HG02885 (cell line): ENCODE data around the gene HMGN3.

ENCODE experiments used
- ATAC-seq: cut with Tn5 transposase; IDR thresholded peaks from one replicate; pipeline ENCODE4 v1.9.1; 2021; ENCODE audit warnings: mild to moderate bottlenecking; ENCODE audit not compliant: unreplicated experiment, poor library complexity

HMGN3 gene

DNA sequence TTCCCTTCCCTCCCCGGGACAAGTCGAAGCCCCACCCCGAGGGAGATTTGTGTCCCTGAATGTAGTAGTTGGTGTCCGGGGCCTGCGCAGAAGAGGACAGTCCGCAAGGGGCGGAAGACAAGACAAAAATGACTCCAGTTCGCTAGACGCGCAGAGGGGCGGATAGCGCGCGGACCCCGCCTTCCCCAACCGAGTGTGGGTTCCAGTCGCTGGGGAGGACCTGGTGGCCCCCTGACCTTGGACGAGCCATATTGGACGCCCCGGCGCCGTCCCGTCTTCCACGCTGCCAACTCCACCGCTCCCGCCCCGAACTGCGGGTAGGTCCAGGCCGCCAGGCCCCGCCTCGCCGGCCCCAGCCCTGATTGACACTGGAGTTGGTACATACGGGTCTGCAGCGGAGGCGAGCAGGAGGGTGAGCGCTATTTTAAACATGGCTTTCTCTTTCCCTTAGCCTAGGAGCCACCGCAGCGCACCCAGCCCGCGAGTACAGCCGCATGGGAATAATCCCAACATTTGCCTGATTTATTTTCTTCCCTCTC, 802 bp downstream of the HMGN3 start:
- ATAC-seq = peak; percentile 71

DNA sequence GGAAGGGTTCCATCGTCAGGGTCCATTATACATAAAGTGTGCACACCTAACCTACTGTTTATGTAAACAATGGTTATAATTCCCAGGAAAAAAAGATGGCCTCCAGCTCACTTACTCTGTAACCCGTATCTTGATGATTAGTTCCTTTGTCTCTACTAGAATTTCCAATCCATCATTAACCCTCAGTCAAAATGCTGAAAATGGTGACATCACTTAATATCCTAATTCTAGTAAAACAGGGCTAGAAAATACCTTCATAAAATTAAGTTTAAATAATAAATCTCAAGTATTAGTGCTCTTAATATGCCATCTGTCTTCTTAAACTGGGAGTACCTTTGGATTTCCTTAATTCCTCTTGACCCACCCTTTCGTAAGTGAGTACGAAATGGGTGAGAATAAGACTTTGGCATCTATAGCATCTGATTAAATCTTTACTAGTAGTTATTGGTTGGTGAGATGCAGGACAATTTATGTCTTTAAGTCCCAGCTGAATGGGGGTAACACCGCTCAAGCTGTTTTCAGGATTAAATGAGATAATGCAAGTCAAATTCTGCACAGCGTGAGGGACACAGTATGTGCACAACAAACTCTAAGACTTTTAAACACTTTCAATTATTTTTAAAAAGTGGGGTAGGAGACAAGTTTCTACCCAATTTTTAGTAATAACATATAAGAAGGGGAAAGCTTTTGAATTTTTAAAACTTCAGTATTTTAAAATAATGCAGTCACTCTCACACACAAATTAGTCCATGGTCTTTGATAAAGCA, 1.6 kb downstream of the HMGN3 start:
- ATAC-seq = no peak

DNA sequence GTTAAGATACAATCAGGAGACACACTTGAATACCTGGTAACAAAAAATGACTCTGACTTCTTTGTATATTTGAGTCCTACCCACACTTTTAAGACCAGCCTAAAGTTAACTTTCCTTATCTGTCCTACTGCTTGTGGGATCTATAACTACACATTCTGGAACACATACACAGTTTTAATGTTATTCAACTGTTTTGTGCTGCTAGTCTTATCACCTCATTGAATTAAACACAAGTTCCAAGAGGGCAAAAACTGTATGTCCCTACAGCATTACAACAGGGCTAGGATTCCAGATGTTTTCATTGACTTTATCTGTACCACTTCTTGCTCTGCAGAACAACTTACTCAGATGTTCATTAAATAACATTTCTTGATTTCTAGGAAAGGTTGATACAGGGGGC, 2.8 kb downstream of the HMGN3 start:
- no peak for ATAC-seq

DNA sequence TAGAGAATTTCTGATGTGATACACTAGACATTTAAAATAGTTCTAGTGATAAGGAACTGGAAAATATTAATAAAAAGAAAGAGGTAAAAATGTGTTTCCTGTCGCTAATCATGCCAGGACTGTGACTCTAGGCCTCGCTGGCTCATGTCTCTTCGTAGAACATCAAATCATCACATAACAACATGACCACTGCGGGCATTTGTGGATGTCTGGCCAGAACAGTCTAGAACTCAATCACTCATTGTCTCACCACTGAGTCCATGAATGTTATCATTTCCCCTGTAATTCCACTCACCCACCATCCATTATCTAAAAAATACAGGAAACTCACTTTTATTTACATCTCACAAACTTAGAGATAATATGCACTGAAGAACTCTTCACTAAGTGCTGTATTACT, 3.4 kb downstream of the HMGN3 start:
- no peak for ATAC-seq

DNA sequence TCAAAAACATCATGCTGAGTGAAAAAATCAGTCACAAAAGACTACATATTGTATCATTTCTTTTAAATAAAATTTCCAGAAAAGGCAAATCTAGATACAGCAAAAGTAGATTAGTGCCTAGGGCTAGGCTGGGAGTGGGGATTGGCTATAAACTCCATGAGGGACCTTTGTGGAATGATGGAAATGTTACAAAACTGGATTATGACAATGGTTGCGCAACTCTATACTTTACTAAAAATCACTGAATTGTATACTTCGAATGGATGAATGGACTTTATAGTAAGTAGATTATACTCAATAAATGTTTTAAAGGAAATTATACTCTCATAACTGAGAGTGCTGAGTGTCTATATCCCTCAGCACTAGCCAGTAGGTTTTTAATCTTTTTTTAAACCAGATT, 4.3 kb downstream of the HMGN3 start:
- ATAC-seq = no peak

DNA sequence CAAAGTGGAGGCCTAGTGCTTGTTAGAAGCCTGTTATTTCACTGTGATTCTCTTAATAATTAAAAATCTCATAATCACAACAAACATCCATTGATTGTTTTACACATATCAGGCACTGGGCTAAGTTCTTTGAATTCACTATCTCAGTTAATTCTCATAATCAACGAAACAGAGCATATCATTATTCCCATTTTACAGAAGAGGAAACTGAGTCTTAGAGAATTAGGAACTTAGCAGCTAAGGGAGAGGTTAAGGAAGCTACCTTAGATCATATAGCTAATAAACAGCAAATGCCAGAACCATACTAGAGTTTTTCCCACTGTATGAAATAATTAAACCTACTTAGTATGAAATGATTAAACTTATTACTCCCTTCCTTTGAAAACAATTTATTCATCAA, 7.0 kb downstream of the HMGN3 start:
- ATAC-seq = no peak

DNA sequence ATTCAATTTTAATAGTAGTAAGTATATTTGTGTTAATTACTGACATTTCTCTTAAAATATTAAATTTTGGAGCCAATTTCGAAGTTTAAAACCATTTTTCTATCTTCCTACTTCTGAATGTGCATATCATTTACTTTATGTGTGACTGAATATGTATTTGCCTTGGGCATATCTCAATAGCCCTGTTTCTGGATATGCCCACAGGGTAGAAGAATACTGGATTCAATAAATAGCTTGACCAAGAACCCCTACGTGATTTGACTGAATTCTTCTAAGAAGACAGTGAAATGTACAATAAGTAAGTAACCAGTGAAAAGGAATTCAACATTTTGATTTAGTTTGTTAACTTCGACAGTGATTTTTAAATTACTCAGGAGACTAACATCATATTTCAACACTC, 7.8 kb downstream of the HMGN3 start:
- ATAC-seq = no peak

DNA sequence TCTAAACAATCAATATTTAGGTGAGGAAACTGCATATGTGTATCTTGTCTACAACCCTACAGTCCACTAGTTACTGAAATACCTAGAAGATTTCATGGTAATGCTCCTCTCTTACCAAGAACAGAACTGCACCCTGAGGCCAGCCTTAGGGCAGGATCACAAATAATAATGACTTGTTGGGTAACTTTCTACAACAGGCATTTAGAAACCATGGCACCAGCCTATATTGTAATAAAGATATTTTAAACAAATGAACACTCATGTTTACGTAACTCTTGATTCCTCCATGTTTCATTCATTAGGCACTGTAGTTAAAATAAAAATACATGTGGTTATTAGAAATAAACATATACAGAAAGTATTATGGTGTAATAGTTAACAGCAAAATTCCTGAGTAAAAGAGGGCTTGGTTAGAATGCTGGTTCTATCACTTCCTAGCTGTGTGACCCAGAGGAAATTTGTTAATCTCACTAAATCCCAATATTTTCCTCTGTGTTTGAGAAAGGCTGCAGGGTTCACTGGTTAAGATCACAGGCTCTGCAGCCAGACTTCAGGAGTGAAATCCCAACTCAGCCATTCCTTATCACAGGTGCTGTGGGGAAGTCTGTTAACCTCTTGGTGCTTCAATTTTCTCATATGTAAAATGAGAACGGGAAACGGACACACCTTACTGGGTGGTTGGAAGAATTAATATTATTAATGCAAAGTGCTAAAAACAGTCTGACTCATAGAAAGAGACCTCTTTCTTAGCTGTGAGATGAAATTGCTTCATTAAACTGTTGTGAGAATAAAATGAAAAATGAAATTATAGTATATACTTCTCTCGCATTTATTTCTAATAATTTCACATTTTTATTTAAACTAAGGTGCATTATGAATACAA, 8.5 kb downstream of the HMGN3 start:
- ATAC-seq = no peak

DNA sequence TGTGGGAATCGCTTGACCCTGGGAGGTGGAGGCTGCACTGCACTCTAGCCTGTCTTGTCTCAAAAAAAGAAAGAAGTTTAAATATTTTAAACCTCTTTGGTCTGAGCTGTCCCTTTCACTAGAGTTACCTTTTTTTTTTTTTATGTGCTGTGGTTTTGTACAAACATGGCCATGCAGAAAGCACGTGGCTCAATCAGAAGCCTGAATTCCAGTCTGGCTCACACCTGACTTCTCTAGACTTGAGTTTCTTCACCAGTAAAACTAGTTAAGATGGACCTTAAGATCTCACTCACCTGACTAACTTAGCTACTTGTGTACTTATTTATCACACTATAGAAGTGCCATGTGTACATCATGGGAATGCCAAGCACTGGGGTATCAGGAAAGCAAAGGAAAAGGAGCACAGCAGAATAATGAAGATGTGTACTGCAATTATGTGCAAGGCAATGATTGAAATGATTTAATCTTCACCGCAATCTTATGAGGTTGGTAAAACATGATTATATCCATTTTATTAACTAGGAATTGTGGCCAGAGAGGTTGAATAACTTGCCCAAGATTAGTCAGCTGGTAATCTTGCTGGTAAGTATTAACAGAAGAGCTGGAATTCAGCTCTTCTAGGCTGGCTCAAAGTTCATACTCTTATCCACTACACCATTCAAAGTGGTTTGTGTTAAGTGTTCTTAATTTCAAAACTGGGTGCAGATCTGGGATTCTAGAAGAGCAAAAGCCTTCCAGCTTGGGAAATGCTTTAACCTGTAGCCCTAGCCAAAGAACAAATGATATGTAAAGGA, 10.7 kb downstream of the HMGN3 start:
- no peak for ATAC-seq

DNA sequence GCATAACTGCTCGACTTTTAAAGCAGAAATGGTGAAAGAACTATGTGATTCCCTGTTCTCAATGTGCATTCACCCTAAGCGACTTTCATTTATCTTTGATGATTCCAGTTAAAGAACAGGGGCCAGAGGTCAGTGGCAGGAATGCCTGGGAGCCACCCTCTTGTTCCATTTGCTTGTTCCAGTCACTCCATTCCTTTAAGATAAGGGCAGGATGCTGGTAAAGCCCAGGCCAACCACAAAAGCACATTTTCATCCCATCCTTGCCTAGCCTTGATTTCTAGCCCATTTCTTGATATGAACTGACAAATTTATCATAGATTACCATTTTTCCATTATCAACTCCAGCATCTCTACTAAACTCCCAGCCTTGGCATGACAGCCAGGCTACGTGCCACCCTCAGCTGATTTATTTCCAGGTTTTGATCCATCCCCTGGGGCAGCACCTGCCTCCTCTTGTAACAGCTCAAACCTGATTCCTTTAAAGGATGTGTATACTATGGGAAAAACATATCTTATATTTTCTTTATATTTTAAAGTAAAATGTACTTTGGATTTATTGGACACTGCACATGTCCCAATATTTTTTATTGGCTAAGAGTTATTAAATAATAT, 19.2 kb downstream of the HMGN3 start:
- no peak for ATAC-seq

DNA sequence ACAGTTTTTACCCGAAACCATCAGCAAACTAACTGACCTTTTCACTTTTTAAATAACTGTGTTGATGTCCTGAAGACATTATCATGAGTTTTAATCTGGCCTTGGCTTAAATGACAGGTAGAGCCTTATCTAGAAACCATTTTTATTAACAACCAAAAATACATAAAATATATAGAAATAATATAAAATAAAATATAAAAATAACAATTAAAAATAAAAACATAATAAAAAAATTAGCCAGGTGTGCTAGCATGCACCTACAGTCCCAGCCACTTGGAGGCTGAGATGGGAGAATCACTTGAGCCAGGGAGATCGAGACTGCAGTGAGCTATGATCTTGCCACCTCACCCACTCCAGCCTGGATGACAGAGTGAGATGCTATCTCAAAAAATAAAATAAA, 21.6 kb downstream of the HMGN3 start:
- ATAC-seq = no peak

DNA sequence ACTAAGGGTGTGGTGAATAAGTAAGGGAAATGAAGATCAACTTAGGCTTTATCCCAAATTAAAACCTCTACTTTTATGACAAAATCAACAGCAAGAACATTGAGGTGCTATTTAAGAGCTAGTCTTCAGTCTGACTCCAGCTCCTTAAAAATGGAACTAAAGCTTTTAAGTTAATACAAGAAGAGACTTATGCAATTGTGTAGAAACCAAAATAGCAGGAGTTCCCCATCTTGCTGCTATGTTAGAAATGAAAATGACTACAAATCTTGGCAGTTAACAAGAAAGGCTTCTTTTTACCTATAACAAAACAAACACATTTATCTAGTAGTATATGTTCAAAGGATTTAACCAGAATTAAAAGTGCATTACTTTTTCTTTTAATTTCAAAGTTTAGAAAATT, 25.7 kb downstream of the HMGN3 start:
- no peak for ATAC-seq

DNA sequence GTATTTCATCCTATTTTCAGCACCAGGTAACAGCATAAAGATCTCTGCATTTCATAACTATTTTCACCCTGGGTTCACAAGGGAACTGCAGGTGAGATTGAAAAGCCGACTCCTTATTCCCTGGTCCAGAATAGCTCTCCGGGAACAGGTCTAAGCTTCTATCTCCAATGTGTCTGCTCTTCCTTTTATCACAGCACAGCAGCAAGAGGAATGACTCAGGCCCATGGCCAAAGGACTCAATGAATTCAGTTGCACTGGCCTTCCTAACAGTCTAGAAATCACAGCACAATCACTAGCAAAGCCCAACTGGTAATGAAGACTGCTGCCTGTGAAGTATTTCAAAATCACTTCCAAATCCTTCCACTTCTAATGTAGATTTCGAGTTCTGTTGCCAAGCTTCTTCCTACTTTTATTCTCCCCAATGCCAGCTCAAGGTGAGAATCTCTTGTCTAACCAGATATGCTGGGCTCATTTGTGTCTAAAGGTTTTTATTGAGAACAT, 30.7 kb downstream of the HMGN3 start:
- ATAC-seq = no peak

DNA sequence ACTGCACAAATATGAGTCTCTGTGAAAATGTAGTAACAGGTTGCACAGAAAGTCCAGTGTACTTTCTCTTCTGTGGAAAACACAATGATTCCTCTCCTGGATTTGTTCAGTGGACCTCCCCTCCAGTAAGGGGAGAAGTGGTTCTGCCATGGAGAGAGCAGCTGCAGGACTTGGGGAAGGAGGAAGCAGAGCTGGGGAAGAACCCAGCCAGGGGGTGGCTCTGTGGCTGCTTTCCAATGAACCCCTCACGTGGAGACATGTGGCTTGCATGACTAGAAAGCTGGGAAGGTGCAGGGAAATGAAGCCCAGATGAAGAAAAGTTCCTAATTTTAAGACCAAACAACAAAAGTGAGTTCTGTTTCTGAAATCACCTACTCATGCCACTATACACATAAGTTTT, 31.9 kb downstream of the HMGN3 start:
- ATAC-seq = no peak

DNA sequence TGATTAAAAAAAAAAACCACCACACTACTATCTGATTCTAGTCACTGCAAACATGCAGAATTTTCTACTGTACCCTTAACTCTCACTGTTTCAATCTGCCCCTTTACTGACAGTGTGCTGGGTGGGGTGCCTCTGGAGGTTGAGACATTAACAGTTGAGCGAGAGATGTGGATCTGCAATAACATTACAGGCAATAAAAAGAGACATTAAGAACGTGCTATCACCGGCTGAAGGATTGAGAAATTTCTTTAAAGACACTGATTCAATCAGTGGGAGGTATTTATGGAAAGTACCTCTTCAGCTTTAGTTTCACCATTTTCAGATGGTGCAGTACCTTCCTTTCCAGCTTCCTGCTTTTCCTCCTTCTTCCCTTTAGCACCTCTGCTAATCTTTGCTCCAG, 32.5 kb downstream of the HMGN3 start:
- ATAC-seq = no peak

DNA sequence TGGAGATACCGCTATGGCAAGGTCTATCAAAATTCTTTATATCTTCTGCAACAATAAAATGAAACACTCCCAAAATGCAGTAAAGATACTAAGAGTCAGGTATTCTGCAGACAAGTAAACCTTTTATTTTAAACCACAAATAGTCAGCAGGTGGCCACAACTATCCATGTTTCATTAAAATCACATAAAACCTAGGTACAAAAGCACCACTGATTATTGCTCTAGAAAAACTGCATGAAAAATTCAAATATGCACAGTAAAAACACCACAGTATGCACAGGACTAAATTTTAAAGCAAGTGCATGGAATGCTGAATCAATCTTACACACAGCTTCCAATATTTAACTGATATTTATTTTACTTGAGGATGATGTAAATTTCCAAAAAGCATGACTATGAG, 33.3 kb downstream of the HMGN3 start:
- no peak for ATAC-seq

DNA sequence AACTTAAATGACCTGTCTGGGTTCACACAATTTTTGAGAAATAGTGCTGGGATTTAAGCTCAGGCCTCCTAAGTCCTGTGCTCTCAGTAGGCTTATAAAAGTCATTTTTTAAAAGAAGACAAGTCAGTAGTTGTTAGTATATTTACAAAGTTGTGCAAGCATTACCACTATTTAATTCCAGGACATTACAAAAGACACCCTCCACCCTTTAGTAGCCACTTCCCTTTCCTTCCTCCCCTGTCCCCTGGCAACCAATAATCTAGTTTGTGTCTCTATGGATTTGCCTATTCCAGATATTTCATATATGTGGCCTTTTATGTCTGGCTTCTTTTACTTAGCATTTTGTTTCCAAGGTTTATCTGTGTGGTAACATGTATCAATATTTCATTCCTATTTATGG, 37.6 kb downstream of the HMGN3 start:
- ATAC-seq = no peak

DNA sequence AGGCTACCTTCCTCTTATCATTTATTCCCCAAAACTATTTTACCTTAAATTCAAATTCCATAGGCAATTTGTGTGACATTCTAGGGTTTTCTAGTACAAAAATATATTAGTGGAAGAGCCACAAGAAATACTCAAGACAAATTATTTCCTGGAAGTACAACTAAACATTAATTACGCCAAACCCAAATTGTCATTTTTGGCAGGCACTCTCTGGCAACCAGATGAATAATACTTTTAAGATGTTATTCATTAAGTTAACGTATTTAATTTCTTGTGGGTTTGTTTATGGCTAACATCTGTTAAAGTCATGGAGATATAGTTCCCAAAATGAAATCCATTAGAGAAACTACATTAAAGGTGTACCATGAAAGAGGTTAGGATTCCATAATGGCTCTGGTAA, 40.5 kb downstream of the HMGN3 start:
- ATAC-seq = no peak

DNA sequence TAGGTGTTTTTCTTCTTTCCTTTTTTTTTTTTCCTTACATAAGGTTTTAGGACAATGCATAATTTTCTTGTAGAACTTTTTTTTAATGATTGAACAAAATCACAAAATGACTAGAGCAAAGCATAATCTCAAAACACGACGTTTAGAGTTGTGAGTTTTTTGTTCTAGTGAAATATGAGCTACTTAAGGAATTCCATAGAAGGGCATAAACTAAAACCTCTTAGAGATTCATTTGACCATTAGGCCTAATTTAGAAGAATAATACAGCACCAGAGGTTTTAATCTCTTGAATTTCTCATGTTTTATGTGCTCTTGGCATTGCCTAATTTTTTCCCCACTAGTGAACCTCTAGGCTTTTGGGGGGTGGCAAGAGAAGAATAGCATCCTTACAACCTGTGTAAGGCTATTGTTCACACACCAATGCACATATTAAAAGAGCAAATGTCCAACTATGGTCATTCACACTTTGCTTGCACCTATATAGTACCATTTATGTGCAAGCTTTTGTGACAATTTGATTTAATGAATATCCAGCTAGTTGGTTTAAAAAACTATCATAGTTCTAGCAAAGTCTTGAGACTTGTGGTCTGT, 44.6 kb downstream of the HMGN3 start:
- ATAC-seq = no peak
